Body of pancreas (tissue), 4 donors: ENCODE results near the gene CDC27.

ENCODE experiments used
- CTCF ChIP-seq, 7 experiments: fragments of 450-650 bp in 4 of 7; fragments of 200-600 bp in 3 of 7; sonication (generic) in 3 of 7; IDR thresholded peaks; one replicate each; pipeline ENCODE4 v1.5.1; 2016 to 2019; ENCODE audit warnings: antibody characterized with exemption in 7 of 7
- POLR2A ChIP-seq, 3 donors: fragments of 450-650 bp; IDR thresholded peaks; one replicate each; pipeline ENCODE4 v1.6.1; 2016; ENCODE audit warnings: antibody characterized with exemption in 3 of 3, mild to moderate bottlenecking in 2 of 3

- TF ChIP-seq POLR2A (IDR thresholded peaks at IDR 0.05) (no peak), CTCF (IDR thresholded peaks at IDR 0.05) (no peak)
Measured at GRCh38 chr17:47237841-47238240, 48.7 kb upstream of the CDC27 start.
